ENCODE measurements around the gene KRT14.
"Not testable (repeated sequence)": the region's sequence is repeated elsewhere in the genome, so short reads cannot be mapped to it uniquely, and the experiment has no call there.

DNA sequence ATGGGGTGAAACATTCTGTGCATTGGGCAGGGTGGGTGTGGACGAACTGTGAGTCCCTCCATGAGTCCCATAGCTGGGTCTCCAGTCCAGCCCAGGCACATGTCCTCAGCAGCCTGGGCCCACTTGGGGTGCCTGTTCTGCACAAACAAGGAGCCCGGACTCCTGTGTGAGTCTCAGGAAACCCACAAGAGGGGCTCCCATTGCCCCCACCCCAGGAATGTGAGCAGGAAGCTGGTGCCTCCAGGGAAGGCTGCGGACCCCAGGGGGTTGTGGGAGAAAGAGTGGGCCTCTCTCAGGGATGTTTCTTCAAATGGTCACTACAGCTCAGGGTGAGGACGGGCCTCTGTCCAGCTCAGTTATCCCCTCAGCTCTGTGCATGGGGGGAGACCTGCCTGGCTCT lies 29.8 kb upstream of the KRT14 start:
- TF ChIP-seq CTCF (IDR thresholded peaks at IDR 0.05); POLR2AphosphoS5 (IDR thresholded peaks at IDR 0.05; ENCODE audit: low read depth, low read length); REST (IDR thresholded peaks at IDR 0.05; ENCODE audit: insufficient read depth in 1 of 2, low read depth in 2 of 2, low read length in 1 of 2): not testable (repeated sequence)

Measured in Panc1 (cell line).